NCI-H1694 (cell line): ENCODE measurements around the gene SERPINB5.

Experiments
- DNase-seq: peaks from one replicate; lab custom pipeline; 2025; lab: John Stamatoyannopoulos, UW

SERPINB5 gene

GRCh38 chr18:63527251-63527650, 50.5 kb downstream of the SERPINB5 start:
- no peak for DNase-seq

GRCh38 chr18:63528863-63529492, 52.2 kb downstream of the SERPINB5 start:
- DNase-seq = no peak

- no peak for DNase-seq
These were observed 55.7 kb downstream of the SERPINB5 start for GRCh38 chr18:63532471-63532870.

GRCh38 chr18:63534615-63535014, 57.9 kb downstream of the SERPINB5 start:
- no peak for DNase-seq

GRCh38 chr18:63539904-63540510, 63.2 kb downstream of the SERPINB5 start:
- DNase-seq = no peak

- no peak for DNase-seq
These were observed 65.3 kb downstream of the SERPINB5 start, which contains the start of gene SERPINB12 for GRCh38 chr18:63542069-63542468. TSS of gene SERPINB12 (plus strand) at chr18:63542369. CDS start at chr18:63556160, 13,791 bp downstream.

GRCh38 chr18:63544017-63544416, 67.3 kb downstream of the SERPINB5 start:
- no peak for DNase-seq

- no peak for DNase-seq
These were observed 68.2 kb downstream of the SERPINB5 start for GRCh38 chr18:63545000-63545399.

- no peak for DNase-seq
These were observed 73.3 kb downstream of the SERPINB5 start for GRCh38 chr18:63550068-63550467.

GRCh38 chr18:63551769-63552168, 75.0 kb downstream of the SERPINB5 start:
- no peak for DNase-seq

- no peak for DNase-seq
These were observed 75.8 kb downstream of the SERPINB5 start for GRCh38 chr18:63552581-63552980.

GRCh38 chr18:63553081-63553480, 76.3 kb downstream of the SERPINB5 start:
- DNase-seq = no peak
